ENCODE data around the gene RNF128.
"Not testable (repeated sequence)": the region's sequence is repeated elsewhere in the genome, so short reads cannot be mapped to it uniquely, and the experiment has no call there.

Gene RNF128

GRCh38 chrX:106751407-106751806, 24.9 kb downstream of the RNF128 start:
- no peak for DNase-seq (ENCODE audit: low spot score)

- DNase-seq (ENCODE audit: low spot score) = no peak
Observed at GRCh38 chrX:106752101-106752678, 25.7 kb downstream of the RNF128 start.

GRCh38 chrX:106769288-106769687, 42.8 kb downstream of the RNF128 start:
- DNase-seq (ENCODE audit: low spot score) = not testable (repeated sequence)

GRCh38 chrX:106774981-106775380, 48.5 kb downstream of the RNF128 start:
- DNase-seq (ENCODE audit: low spot score) = no peak

GRCh38 chrX:106780264-106780663, 53.8 kb downstream of the RNF128 start:
- DNase-seq (ENCODE audit: low spot score) = no peak

- DNase-seq (ENCODE audit: low spot score) = no peak
Observed at GRCh38 chrX:106780664-106781377, 54.3 kb downstream of the RNF128 start.

- DNase-seq (ENCODE audit: low spot score) = no peak
Observed at GRCh38 chrX:106783716-106784115, 57.2 kb downstream of the RNF128 start.

- DNase-seq (ENCODE audit: low spot score) = no peak
Observed at GRCh38 chrX:106791495-106791894, 65.0 kb downstream of the RNF128 start.

GRCh38 chrX:106802063-106802387, 75.5 kb downstream of the RNF128 start:
- DNase-seq (ENCODE audit: low spot score) = no peak

GRCh38 chrX:106802388-106803275, 76.1 kb downstream of the RNF128 start, which contains the start of gene TBC1D8B:
TSS of gene TBC1D8B (plus strand) at chrX:106802673. CDS start at chrX:106802854, 181 bp downstream.
- peak; percentile 68 for DNase-seq (ENCODE audit: low spot score)

- DNase-seq (ENCODE audit: low spot score) = no peak
Observed at GRCh38 chrX:106811131-106811910, 84.8 kb downstream of the RNF128 start.

- not testable (repeated sequence) for DNase-seq (ENCODE audit: low spot score)
Observed at GRCh38 chrX:106812930-106813329, 86.4 kb downstream of the RNF128 start.

GRCh38 chrX:106814093-106814492, 87.6 kb downstream of the RNF128 start:
- DNase-seq (ENCODE audit: low spot score) = not testable (repeated sequence)

All from AG08396 (cell line).